K562 (cell line): ENCODE data around the gene SRSF9. TPM values are rescaled to one million over a fixed set of nuclear protein-coding genes. Genes with fewer than 3 reads are reported as not detected.
A peak's percentile ranks its signal among the peaks of the same experiment; 100 is the strongest.

ENCODE experiments used
- CCNT2 ChIP-seq: IDR thresholded peaks from 2 replicates; pipeline ENCODE4 v1.6.1; 2011; ENCODE audit warnings: borderline replicate concordance, low read depth, mild to moderate bottlenecking, moderate library complexity, mixed read lengths, low read length; ENCODE audit not compliant: insufficient read length; ENCODE audit errors: extremely low read depth
- CTCF ChIP-seq, 3 experiments: IDR thresholded peaks in 2 of 3; conservative IDR thresholded peaks in 1 of 3; 2 replicates each; pipeline ENCODE4 v1.5.1; 2011 to 2012; ENCODE audit warnings: low read length in 3 of 3, mild to moderate bottlenecking in 3 of 3, control low read depth in 2 of 3, improper control_type of control experiment in 1 of 3, inconsistent platforms in 1 of 3, low read depth in 1 of 3, mixed read lengths in 1 of 3, moderate library complexity in 1 of 3; ENCODE audit not compliant: insufficient read depth in 2 of 3
- EP300 ChIP-seq: IDR thresholded peaks from 2 replicates; pipeline ENCODE4 v1.6.1; 2012; ENCODE audit warnings: low read length, improper control_type of control experiment
- ERF ChIP-seq: fragments of 450-650 bp; formaldehyde crosslinking; IDR thresholded peaks from 2 replicates; pipeline ENCODE4 v1.4.0; 2020; ENCODE audit warnings: mild to moderate bottlenecking, mixed read lengths
- KDM4B ChIP-seq, 2 experiments: fragments of 450-650 bp in 1 of 2; sonication (generic) in 1 of 2; IDR thresholded peaks; 2 replicates each; pipeline ENCODE4 v1.6.1; 2016 to 2017; ENCODE audit warnings: borderline replicate concordance in 2 of 2, antibody characterized with exemption in 1 of 2, low read depth in 1 of 2, mild to moderate bottlenecking in 1 of 2
- KLF1 ChIP-seq: fragments of 450-650 bp; IDR thresholded peaks from 2 replicates; pipeline ENCODE4 v1.6.1; 2016; ENCODE audit warnings: missing genetic modification characterization, missing compliant biosample characterization
- MTA2 ChIP-seq: fragments of 450-650 bp; IDR thresholded peaks from 2 replicates; pipeline ENCODE4 v1.6.1; 2016; ENCODE audit warnings: low read depth
- POLR2G ChIP-seq: fragments of 200-400 bp; formaldehyde crosslinking; IDR thresholded peaks from 2 replicates; pipeline ENCODE4 v1.6.1; 2017; ENCODE audit warnings: low read depth, mild to moderate bottlenecking, antibody characterized with exemption, low read length, moderate library complexity
- REST ChIP-seq, 2 experiments: fragments of 450-650 bp; formaldehyde crosslinking in 1 of 2; IDR thresholded peaks; 2 replicates each; pipeline versions ENCODE4 v1.4.0 to v1.6.1; 2014 to 2020; ENCODE audit warnings: mild to moderate bottlenecking in 2 of 2, borderline replicate concordance in 1 of 2, low read depth in 1 of 2
- TBP ChIP-seq: optimal IDR thresholded peaks from 2 replicates; pipeline ENCODE3; 2011; ENCODE audit warnings: low read depth, low read length, improper control_type of control experiment
- YY1 ChIP-seq, 3 experiments: IDR thresholded peaks; 2 replicates each; pipeline ENCODE4 v1.6.1; 2011; ENCODE audit warnings: low read length in 2 of 3, mild to moderate bottlenecking in 2 of 3, moderate library complexity in 2 of 3, borderline replicate concordance in 1 of 3, control low read depth in 1 of 3, low read depth in 1 of 3; ENCODE audit not compliant: insufficient read depth in 3 of 3, insufficient replicate concordance in 2 of 3, control insufficient read depth in 1 of 3, insufficient read length in 1 of 3; ENCODE audit errors: extremely low read depth in 1 of 3
- ZNF174 ChIP-seq: fragments of 250-450 bp; sonication (Bioruptor Pico); IDR thresholded peaks from 2 replicates; pipeline ENCODE4 v1.4.0; 2020; ENCODE audit warnings: mild to moderate bottlenecking
- polyA plus RNA-seq, 8 experiments: library from polyadenylated mRNA; depleted of rRNA in 4 of 8; stranded (reverse) in 5 of 8; unstranded in 3 of 8; fragments of >200 nt; fragmentation: Nextera tagmentation in 2 of 8; fragmentation: Illumina TruSeq in 1 of 8; extraction: Ambion mirVana in 2 of 8; extraction: Trizol in 1 of 8; gene quantifications; 2 replicates each; pipeline versions ENCODE4 v1.2.1 to v1.2.3, GENCODE V29; 2011 to 2014; ENCODE audit warnings: inconsistent platforms in 1 of 8, missing spikeins in 1 of 8
- total RNA-seq, 7 experiments: library from RNA; depleted of rRNA in 6 of 7; stranded (reverse); fragments of >200 nt in 6 of 7; fragmentation: Illumina TruSeq in 2 of 7; extraction: Trizol in 2 of 7; gene quantifications; 2 replicates each; pipeline versions ENCODE4 v1.2.1 to v1.2.3, GENCODE V29; 2011 to 2021; ENCODE audit warnings: low replicate concordance in 1 of 7
- TF ChIP-seq, protein P1 (sequence below): sonication (generic); formaldehyde crosslinking; IDR thresholded peaks from 2 replicates; pipeline ENCODE4 v1.8.0; 2022; ENCODE audit warnings: mild to moderate bottlenecking, missing genetic modification reagents

SRSF9 gene
- total and polyA plus RNA-seq, 9 of the 15 experiments (the other 6 are each of a cell fraction or from before 2014, with no cell fraction given): 40.3 to 291 (median 230) TPM

- no peak for TF ChIP-seq REST (IDR thresholded peaks at IDR 0.05; ENCODE audit: borderline replicate concordance)
- peak; percentile 43; the same call in 1 of the 2 replicates for TF ChIP-seq REST (CRISPR knock-in tag; IDR thresholded peaks at IDR 0.05; ENCODE audit: low read depth)
- TF ChIP-seq CCNT2: no peak
- TF ChIP-seq YY1 (IDR thresholded peaks at IDR 0.05; ENCODE audit: borderline replicate concordance in 1 of 3, control insufficient read depth in 1 of 3, extremely low read depth in 1 of 3, insufficient read depth in 3 of 3, insufficient read length in 1 of 3, insufficient replicate concordance in 2 of 3, low read depth in 1 of 3, low read length in 2 of 3): peak; percentile 75 to 95 (median 91)
- peak; percentile 62; the same call in 1 of the 2 replicates for TF ChIP-seq ERF (CRISPR knock-in tag)
- peak in 2 of 3 experiments; percentile 21 to 25; a peak in 3 of 6 replicates for TF ChIP-seq CTCF (IDR thresholded peaks at IDR 0.05 in 2 of 3, conservative IDR thresholded peaks at IDR 0.05 in 1 of 3; ENCODE audit: insufficient read depth in 2 of 3, low read depth in 1 of 3, low read length in 3 of 3)
- no peak for TF ChIP-seq ZNF174 (CRISPR knock-in tag)
- peak; percentile 78 for TF ChIP-seq TBP
- peak; percentile 32; the same call in 1 of the 2 replicates for TF ChIP-seq EP300
- TF ChIP-seq KLF1 (tag): peak; percentile 86
- peak; percentile 91 for TF ChIP-seq POLR2G
- TF ChIP-seq MTA2: no peak
- TF ChIP-seq, protein P1, sequence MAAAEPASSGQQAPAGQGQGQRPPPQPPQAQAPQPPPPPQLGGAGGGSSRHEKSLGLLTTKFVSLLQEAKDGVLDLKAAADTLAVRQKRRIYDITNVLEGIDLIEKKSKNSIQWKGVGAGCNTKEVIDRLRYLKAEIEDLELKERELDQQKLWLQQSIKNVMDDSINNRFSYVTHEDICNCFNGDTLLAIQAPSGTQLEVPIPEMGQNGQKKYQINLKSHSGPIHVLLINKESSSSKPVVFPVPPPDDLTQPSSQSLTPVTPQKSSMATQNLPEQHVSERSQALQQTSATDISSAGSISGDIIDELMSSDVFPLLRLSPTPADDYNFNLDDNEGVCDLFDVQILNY (CRISPR knock-in tag): no peak; the same call in 1 of the 2 replicates
- TF ChIP-seq KDM4B (IDR thresholded peaks at IDR 0.05; ENCODE audit: borderline replicate concordance in 2 of 2, low read depth in 1 of 2): peak in 1 of 2 experiments; percentile 35; a peak in 1 of 4 replicates
These were observed 31.6 kb downstream of the SRSF9 start, which contains the start of gene COX6A1 (continued) for GRCh38 chr12:120437735-120438494.
